Transverse colon (tissue), 4 donors: ENCODE results near the gene HIGD1A. TPM values are rescaled to one million over a fixed set of nuclear protein-coding genes. Genes with fewer than 3 reads are reported as not detected.

ENCODE experiments used
- DNase-seq: peaks from one replicate; pipeline ENCODE4 v3.0.0-alpha.2; 2019
- H3K27ac ChIP-seq, 4 donors: fragments of 200-600 bp; sonication (generic); 2 replicates each; pipeline ENCODE4 v1.5.1; 2016 to 2018; ENCODE audit warnings: inconsistent platforms in 4 of 4
- H3K27me3 ChIP-seq: fragments of 200-600 bp; sonication (generic); 2 replicates; pipeline ENCODE4 v1.5.1; 2017; ENCODE audit warnings: inconsistent platforms
- H3K36me3 ChIP-seq, 4 donors: fragments of 200-600 bp; sonication (generic); 2 replicates each; pipeline ENCODE4 v1.5.1; 2017 to 2019; ENCODE audit warnings: inconsistent platforms in 4 of 4
- H3K4me1 ChIP-seq, 4 donors: fragments of 200-600 bp; sonication (generic); 2 replicates each; pipeline ENCODE4 v1.5.1; 2017 to 2020; ENCODE audit warnings: inconsistent platforms in 4 of 4
- H3K4me3 ChIP-seq, 4 donors: fragments of 200-600 bp; sonication (generic); 1 replicate in 1 of 4; 2 replicates in 3 of 4; pipeline versions ENCODE4 v1.5.1 to v1.6.1; 2017 to 2019; ENCODE audit warnings: inconsistent platforms in 4 of 4
- H3K9me3 ChIP-seq, 2 donors: fragments of 200-600 bp; sonication (generic); 2 replicates each; pipeline ENCODE4 v1.5.1; 2017 to 2019; ENCODE audit warnings: inconsistent platforms in 2 of 2
- EP300 ChIP-seq: sonication (generic); formaldehyde crosslinking; IDR thresholded peaks from one replicate; pipeline ENCODE4 v1.6.1; 2017; ENCODE audit warnings: antibody characterized with exemption, low read depth
- POLR2A ChIP-seq: fragments of 450-650 bp; IDR thresholded peaks from one replicate; pipeline ENCODE4 v1.6.1; 2016; ENCODE audit warnings: antibody characterized with exemption, mild to moderate bottlenecking, moderate library complexity
- POLR2AphosphoS5 ChIP-seq, 3 donors: sonication (generic); formaldehyde crosslinking; IDR thresholded peaks; one replicate each; pipeline ENCODE4 v1.6.1; 2016; ENCODE audit warnings: antibody characterized with exemption in 3 of 3
- WGBS, 2 donors: methylation state at CpG; one replicate each; pipeline ENCODE4 v1.1.5; 2018; ENCODE audit warnings: low coverage in 1 of 2; 5-methylcytosine and 5-hydroxymethylcytosine counted together
- in situ Hi-C, 4 donors: fragments of 200-750 bp; cut with MboI; loops; one replicate each; pipeline versions ENCODE4 v1.15.0 to v1.15.1; 2017; ENCODE audit warnings: low sequenced_read_pairs in 3 of 4, low pct_ligation_motif_present in 1 of 4, low pct_unique_long_range_greater_than_20kb in 1 of 4
- intact Hi-C: fragments of 100-400 bp; cut with DNase I; formaldehyde crosslinking; loops from one replicate; pipeline ENCODE4 v1.15.1; 2023; ENCODE audit warnings: low total_unique reads
- total RNA-seq, 4 donors: library from RNA; depleted of rRNA; stranded (reverse); fragments of >200 nt; gene quantifications; one replicate each; pipeline ENCODE4 v1.1.0, GENCODE V29; 2016
- TF ChIP-seq, protein P1 (sequence below), 5 experiments: fragments of 200-600 bp in 3 of 5; fragments of 450-650 bp in 2 of 5; sonication (generic) in 3 of 5; IDR thresholded peaks; 1 replicate in 2 of 5; 2 replicates in 3 of 5; pipeline ENCODE4 v1.5.1; 2016 to 2017; ENCODE audit warnings: antibody characterized with exemption in 5 of 5, inconsistent platforms in 3 of 5, mild to moderate bottlenecking in 2 of 5, moderate library complexity in 1 of 5

Gene HIGD1A
- total RNA-seq, 4 donors from 2014 or later, result 41.4 to 518 (median 379) TPM

DNA sequence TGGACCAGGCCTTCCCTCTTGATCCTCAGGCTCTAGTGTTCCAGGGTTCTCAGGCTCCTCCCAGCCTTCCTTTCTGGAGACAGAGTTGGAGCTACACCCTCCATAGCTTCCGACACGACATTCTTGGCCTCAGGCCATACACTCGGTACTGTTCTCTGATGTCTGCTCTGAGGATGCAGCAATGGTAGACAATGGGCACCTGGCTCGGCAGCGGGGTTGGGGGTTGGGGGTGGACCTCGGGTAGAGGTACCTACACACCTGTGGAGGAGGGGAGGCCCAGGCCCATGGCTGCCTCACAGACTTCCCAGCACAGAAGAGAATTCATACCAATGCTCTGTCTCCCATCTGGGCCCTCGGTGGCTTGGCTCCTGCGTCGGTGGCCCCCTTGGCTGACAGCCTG is 52.7 kb downstream of the HIGD1A start:
- H3K36me3 ChIP-seq, result no peaks in the 10 kb centered on the region
- no peaks in the 10 kb centered on the region for H3K9me3 ChIP-seq
- intact Hi-C loops, result no loop called here
- no peak for DNase-seq
- H3K27me3 ChIP-seq, result no peaks in the 10 kb centered on the region
- H3K27ac ChIP-seq, result no peak overlapping the region
- H3K4me1 ChIP-seq, result peaks cover 3 to 16% (median 10%) of the 10 kb centered on the region in 4 donors
- in situ Hi-C loops, result loop anchor here in 1 of 4 donors (25.0 kb wide), 1 partner anchor 164 kb away; the partner anchor contains the start of genes SEC22C and SS18L2
- no peak for TF ChIP-seq POLR2AphosphoS5 (IDR thresholded peaks at IDR 0.05)
- no peak for TF ChIP-seq POLR2A
- TF ChIP-seq, protein P1, sequence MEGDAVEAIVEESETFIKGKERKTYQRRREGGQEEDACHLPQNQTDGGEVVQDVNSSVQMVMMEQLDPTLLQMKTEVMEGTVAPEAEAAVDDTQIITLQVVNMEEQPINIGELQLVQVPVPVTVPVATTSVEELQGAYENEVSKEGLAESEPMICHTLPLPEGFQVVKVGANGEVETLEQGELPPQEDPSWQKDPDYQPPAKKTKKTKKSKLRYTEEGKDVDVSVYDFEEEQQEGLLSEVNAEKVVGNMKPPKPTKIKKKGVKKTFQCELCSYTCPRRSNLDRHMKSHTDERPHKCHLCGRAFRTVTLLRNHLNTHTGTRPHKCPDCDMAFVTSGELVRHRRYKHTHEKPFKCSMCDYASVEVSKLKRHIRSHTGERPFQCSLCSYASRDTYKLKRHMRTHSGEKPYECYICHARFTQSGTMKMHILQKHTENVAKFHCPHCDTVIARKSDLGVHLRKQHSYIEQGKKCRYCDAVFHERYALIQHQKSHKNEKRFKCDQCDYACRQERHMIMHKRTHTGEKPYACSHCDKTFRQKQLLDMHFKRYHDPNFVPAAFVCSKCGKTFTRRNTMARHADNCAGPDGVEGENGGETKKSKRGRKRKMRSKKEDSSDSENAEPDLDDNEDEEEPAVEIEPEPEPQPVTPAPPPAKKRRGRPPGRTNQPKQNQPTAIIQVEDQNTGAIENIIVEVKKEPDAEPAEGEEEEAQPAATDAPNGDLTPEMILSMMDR (IDR thresholded peaks at IDR 0.05), result no peak
- TF ChIP-seq EP300, result no peak
- WGBS, 2 donors, result 82% methylated on average over 9 of the region's 9 CpGs; no CpG with 5 or more reads in 1 of the 2 donors
- H3K4me3 ChIP-seq, result no peak overlapping the region

DNA sequence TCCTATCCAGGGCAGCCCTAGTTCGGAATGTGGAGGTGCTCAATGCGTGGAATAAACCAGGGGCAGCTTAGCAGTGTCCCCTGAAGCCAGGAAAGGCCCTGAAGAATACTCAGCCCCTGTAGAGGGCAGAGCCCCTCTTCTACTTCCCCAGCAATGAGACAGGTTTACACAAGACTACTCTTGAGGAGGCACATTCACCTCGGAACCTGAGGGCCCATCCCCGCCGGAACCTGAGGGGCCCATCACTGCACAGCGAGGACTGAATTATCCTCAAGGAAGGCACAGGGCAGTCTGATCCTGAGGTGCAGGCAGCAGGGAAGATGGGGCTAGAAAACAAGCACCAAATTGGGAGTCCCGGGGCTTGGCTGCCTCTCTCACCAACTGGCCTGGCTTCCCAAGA is 53.5 kb downstream of the HIGD1A start:
- 96% methylated on average over 7 of the region's 7 CpGs; no CpG with 5 or more reads in 1 of the 2 donors for WGBS, 2 donors
- H3K4me1 ChIP-seq, result peaks cover 3 to 21% (median 11%) of the 10 kb centered on the region in 4 donors
- no peaks in the 10 kb centered on the region for H3K9me3 ChIP-seq
- in situ Hi-C loops, result loop anchor here in 1 of 4 donors (25.0 kb wide), 1 partner anchor 164 kb away; the partner anchor contains the start of genes SEC22C and SS18L2
- TF ChIP-seq POLR2A (no peak), POLR2AphosphoS5 (IDR thresholded peaks at IDR 0.05) (no peak), EP300 (no peak)
- TF ChIP-seq, protein P1 (IDR thresholded peaks at IDR 0.05), result no peak
- no peaks in the 10 kb centered on the region for H3K27me3 ChIP-seq
- no peak overlapping the region for H3K4me3 ChIP-seq
- no peak for DNase-seq
- H3K27ac ChIP-seq, result no peak overlapping the region
- H3K36me3 ChIP-seq, result no peaks in the 10 kb centered on the region
- intact Hi-C loops, result no loop called here

DNA sequence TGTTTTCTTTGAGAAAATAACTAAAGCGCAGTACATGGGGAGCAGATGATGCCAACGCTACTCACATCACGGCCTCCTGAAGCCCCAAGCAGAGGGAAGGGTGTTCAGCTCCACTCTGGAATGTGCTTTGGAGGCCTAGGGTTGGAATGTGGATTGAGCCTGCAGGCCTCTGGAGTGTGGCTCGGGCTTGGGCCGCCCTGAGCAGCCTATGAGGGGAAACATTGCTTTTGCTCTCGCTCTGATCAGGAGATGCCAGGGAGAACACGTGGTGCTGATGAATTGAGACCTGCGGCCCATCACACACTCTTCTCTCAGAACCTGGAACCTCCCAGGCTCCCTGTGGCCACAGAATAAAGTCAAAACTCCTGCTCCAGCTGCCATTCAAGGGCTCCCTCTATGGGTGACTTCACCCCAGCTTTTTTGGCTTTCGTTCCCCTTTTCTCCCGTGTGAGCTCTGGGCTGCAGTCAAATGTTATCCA is 54.5 kb downstream of the HIGD1A start:
- Histone ChIP-seq H3K9me3 (no peaks in the 10 kb centered on the region), H3K36me3 (no peaks in the 10 kb centered on the region), H3K27me3 (no peaks in the 10 kb centered on the region), H3K4me1 (peaks cover 5 to 25% (median 18%) of the 10 kb centered on the region in 4 donors), H3K4me3 (no peak overlapping the region), H3K27ac (peak overlapping the region in 3 of 4 donors; percentile 59 to 88 (median 78))
- in situ Hi-C loops (loop anchor here in 3 of 4 donors (10.0 to 25.0 kb wide), 3 partner anchors 95 to 175 kb away; partner anchors contain the start of genes ZBTB47 (in 2 of the 3), SEC22C (in 1 of the 3) and SS18L2 (in 1 of the 3)), intact Hi-C loops (loop anchor here (5.0 to 10.0 kb wide), 2 partner anchors 97 to 165 kb away; partner anchors contain the start of genes SEC22C and ZBTB47)
- no peak for DNase-seq
- 58 to 73% methylated on average over 5 to 10 of the region's 10 CpGs for WGBS, 2 donors
- TF ChIP-seq, protein P1 (IDR thresholded peaks at IDR 0.05), result peak in 4 of 5 experiments; percentile 18 to 30 (median 22)
- no peak for TF ChIP-seq EP300

DNA sequence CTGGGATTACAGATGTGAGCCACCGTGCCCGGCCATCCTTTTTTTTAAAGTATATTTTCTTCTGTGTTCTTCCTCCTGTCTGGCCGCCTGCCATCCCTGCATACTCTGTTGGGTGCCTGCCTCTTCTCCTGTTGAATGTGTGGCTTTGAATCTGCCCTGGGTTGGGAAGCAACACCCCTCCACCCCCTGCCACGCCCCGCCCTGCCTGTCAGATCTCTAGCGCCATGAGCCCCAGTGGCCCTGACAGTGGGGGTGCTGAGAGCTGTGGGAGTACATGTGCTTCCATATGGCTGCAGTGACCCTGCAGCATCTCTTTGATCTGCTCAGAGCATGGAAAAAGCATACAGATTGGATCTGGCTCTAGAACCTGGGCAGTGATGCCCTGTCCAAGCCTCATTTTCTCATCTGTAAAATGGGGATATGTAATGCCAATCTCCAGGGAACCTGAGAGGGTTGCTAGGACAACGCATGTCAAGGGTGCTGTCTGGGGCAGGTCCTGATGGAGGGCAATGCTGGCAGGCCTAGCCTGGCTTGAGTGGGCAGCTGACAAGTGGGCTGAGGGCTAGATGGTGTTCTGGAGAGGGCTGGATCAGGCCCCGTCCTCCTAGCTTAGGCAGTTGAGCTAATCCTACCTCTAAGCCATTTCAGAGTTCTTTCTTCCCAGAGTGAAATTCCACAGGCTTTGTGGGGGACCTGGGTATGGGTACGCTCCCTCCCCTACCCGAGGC is 55.1 kb downstream of the HIGD1A start:
- Histone ChIP-seq H3K4me3 (no peak overlapping the region), H3K4me1 (peaks cover 6 to 26% (median 19%) of the 10 kb centered on the region in 4 donors), H3K36me3 (no peaks in the 10 kb centered on the region), H3K9me3 (no peaks in the 10 kb centered on the region), H3K27me3 (no peaks in the 10 kb centered on the region), H3K27ac (peak overlapping the region in 3 of 4 donors; percentile 59 to 88 (median 78))
- in situ Hi-C loops (loop anchor here in 2 of 4 donors (10.0 kb wide), 2 partner anchors 94 to 174 kb away; partner anchors contain the start of gene ZBTB47 (in 2 of the 2)), intact Hi-C loops (loop anchor here (5.0 to 10.0 kb wide), 2 partner anchors 97 to 164 kb away; partner anchors contain the start of genes SEC22C and ZBTB47)
- peak; percentile 22 for DNase-seq
- WGBS, 2 donors, result 79 to 100% methylated on average over 1 to 10 of the region's 10 CpGs
- TF ChIP-seq, protein P1 (IDR thresholded peaks at IDR 0.05), result no peak
- no peak for TF ChIP-seq POLR2A
- no peak for TF ChIP-seq EP300
